ENCODE measurements around the gene KRTAP5-10. TPM values are rescaled to one million over a fixed set of nuclear protein-coding genes. Genes with fewer than 3 reads are reported as not detected.
"Not testable (repeated sequence)": the region's sequence is repeated elsewhere in the genome, so short reads cannot be mapped to it uniquely, and the experiment has no call there.

KRTAP5-10 gene
- not detected for total RNA-seq

DNA sequence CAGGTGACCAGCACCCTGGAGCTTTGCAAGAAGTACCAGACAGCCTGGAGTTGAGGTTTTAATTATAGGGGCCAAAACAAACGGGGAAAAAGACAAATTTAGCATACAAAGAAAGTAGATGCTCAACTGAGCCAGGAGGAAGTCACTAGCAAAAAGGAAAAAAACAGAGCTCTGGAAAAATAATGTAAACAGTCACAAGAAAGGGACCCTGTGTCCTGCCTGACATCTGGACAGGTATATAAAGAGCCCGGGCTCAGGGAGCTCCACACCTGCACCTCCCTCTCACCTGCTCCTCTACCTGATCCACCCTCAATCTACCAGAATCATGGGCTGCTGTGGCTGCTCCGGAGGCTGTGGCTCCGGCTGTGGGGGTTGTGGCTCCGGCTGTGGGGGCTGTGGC is at the start of gene KRTAP5-10:
Gene KRTAP5-10 (plus strand): TSS at position 301 of the 400 bp plus-strand sequence. CDS start 25 bp downstream, at position 326.
- Mint-ChIP-seq H3K27ac (no peak within 1 kb of the TSS), H3K36me3 (ENCODE audit: low read depth) (no peaks in the 10 kb centered on the region), H3K27me3 (peaks cover 39% of the 10 kb centered on the region), H3K4me1 (peaks cover 5% of the 10 kb centered on the region), H3K4me3 (no peak within 1 kb of the TSS), H3K9me3 (no peaks in the 10 kb centered on the region)
- no peak for ATAC-seq (replicated peaks)

DNA sequence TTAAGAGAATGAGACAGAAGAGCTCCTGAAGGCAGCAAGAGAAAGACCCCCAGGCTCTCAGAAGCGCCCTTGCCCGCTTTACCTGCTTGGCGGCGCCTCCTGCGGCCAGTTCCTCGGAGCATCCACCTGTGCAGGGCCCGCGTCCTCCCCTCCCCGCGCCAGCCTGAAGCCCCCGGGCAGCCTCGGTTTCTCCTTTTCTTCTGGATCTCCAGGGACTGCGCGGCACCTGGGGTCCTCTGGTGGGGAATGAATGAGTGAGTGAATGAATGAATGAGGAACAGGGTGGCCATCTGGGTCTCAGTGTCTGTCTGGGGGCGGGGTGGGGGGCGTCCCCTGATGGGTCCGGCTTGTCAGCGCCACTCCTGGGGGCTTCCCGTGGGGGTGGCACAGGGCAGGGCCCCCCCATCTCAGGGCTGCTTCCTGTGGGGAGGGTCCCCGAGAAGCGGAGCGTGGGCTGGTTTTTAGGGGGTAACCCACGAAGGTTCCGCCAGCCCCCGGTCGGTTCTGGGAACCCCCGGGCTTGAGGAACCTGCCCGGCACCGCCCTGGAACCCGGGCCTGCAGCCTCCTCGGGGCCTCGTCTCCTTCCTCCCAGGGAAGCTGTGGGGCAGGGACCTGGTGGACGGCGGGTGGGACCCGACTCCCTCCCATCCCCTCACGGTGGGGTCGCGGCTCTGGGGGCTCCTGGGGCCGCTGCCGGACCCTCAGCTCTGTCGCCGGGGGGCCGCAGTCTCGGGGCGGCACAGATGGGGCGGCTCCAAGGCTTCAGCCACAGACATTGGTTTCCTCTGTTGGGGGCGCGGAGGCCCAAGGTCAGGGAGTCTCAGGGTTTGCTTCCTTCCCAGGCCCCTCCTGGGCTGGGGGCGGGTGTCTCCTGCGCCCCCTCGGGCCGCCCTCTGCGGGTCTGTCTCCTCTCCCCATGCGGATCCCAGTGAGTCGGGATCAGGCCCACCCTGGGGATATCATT is 46.6 kb upstream of the KRTAP5-10 start:
- peaks cover 3% of the 10 kb centered on the region for H3K9me3 Mint-ChIP-seq
- H3K27ac Mint-ChIP-seq: no peak overlapping the region
- no peak overlapping the region for H3K4me3 Mint-ChIP-seq
- ATAC-seq (replicated peaks): no peak
- no peaks in the 10 kb centered on the region for H3K27me3 Mint-ChIP-seq
- no peaks in the 10 kb centered on the region for H3K4me1 Mint-ChIP-seq
- H3K36me3 Mint-ChIP-seq (ENCODE audit: low read depth): no peaks in the 10 kb centered on the region

DNA sequence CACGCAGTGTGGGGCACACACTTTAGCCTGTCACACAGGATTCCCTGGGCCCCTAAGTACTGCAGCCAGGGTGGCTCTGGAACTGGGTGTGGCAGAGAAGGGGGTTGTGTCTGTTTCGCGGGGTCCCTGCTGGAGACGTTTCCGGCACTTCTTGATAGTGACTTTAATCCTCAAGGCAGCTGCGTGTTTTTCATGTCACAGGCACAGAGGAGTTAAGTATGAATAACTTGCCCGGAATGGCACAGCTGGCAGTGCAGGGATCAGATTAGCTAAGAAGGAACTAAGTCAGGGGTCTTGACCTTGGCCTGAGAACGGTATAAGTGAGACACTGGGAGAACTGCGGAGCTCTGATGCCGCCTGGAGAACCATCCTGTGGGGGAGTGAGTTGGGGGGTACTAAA is 45.8 kb upstream of the KRTAP5-10 start:
- no peak for ATAC-seq (replicated peaks)
- Mint-ChIP-seq H3K27ac (no peak overlapping the region), H3K27me3 (no peaks in the 10 kb centered on the region), H3K36me3 (ENCODE audit: low read depth) (no peaks in the 10 kb centered on the region), H3K4me3 (no peak overlapping the region), H3K9me3 (peaks cover 3% of the 10 kb centered on the region), H3K4me1 (no peaks in the 10 kb centered on the region)

DNA sequence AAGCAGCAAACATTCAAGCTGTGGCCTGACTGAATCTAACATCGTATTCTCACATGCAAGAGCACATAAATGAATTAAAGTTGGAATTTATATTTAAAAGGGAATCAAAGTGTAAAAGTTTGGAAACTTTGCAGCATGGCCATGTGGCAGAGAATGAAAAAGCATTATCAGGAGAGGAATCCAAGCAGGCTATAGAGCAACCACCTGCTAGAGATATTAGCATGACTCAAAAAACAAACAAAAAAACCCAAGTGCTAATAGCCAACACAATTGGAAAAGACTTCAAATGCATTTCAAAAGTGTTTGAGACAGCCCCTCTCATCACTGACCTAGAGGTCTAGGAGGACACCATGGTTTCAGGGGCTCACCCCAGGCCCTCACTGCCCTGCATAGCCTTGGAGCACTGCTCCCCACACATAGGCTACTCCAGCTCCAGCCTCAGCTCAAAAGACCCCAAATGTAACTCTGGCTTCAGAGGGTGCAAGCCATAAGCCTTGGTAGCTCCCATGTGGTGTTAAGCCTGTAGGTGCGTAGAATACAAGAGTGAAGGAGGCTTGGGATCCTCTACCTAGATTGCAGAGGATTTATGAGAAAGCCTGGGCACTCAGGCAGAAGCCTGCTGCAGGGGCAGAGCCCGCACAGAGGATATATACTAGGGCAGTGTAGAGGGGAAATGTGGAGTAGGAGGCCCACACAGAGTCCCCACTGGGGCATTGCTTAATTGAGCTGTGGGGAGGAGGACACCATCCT is 40.0 kb upstream of the KRTAP5-10 start:
- Mint-ChIP-seq H3K4me1 (no peaks in the 10 kb centered on the region), H3K27ac (no peak overlapping the region), H3K4me3 (no peak overlapping the region), H3K9me3 (no peaks in the 10 kb centered on the region), H3K36me3 (ENCODE audit: low read depth) (no peaks in the 10 kb centered on the region), H3K27me3 (peaks cover 13% of the 10 kb centered on the region)
- no peak for ATAC-seq (replicated peaks)

GRCh38 chr11:71525938-71526495 is 39.3 kb upstream of the KRTAP5-10 start:
- Mint-ChIP-seq H3K4me3 (no peak overlapping the region), H3K9me3 (no peaks in the 10 kb centered on the region), H3K27ac (no peak overlapping the region), H3K4me1 (no peaks in the 10 kb centered on the region), H3K36me3 (ENCODE audit: low read depth) (no peaks in the 10 kb centered on the region), H3K27me3 (peaks cover 13% of the 10 kb centered on the region)
- ATAC-seq (replicated peaks): no peak

GRCh38 chr11:71526796-71527575 is 38.4 kb upstream of the KRTAP5-10 start, which contains the start of gene KRTAP5-7:
TSS of gene KRTAP5-7 (plus strand) at chr11:71527267. CDS start at chr11:71527301, 34 bp downstream.
- H3K36me3 Mint-ChIP-seq (ENCODE audit: low read depth); ATAC-seq (replicated peaks); H3K4me3 Mint-ChIP-seq; H3K27ac Mint-ChIP-seq; H3K4me1 Mint-ChIP-seq; H3K9me3 Mint-ChIP-seq: not testable (repeated sequence)
- H3K27me3 Mint-ChIP-seq: peaks cover 13% of the 10 kb centered on the region

DNA sequence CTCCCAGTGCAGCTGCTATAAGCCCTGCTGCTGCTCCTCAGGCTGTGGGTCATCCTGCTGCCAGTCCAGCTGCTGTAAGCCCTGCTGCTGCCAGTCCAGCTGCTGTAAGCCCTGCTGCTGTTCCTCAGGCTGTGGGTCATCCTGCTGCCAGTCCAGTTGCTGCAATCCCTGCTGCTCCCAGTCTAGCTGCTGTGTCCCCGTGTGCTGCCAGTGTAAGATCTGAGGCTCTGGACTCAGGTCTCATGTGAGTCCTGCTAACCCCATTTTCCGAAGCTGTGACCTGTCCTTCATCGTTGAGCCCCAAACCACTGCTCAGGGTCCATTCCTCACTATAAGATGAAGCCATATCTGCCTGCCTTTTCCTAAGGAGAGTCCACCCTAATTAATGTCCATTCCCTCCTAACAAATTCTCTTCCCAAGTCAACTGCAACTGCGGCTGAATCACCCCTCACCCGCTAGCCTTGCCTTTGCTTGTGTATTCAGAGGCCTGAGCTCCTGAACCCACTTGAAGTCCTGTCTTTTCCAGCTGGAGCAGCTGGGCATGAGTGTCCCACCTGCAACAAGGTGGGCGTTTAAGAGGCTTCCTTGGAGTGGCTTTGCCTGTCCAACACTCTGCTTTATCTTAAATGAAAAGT is 37.7 kb upstream of the KRTAP5-10 start:
- no peak overlapping the region for H3K4me3 Mint-ChIP-seq
- peaks cover 13% of the 10 kb centered on the region for H3K27me3 Mint-ChIP-seq
- no peaks in the 10 kb centered on the region for H3K4me1 Mint-ChIP-seq
- ATAC-seq (replicated peaks): no peak
- H3K36me3 Mint-ChIP-seq (ENCODE audit: low read depth): no peaks in the 10 kb centered on the region
- H3K9me3 Mint-ChIP-seq: no peaks in the 10 kb centered on the region
- no peak overlapping the region for H3K27ac Mint-ChIP-seq

DNA sequence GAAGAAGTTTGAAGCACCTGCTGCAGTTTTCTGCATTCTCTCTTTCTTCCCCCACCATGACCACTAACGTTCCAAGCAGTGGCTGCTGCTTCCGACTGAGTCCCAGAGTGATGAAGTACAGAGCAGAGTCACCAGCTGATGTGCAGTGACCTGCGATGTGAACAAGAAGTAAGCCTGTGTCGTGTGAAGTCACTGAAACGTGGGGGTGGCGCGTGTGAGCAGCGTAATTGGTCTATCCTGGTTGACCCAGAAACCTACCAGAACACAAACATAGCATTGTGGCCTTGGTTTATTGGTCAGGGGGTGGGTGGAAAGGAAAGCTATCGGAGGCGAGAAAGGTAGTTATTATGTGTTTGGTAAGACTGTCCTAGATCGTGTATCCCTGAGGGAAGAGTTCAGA is 34.8 kb upstream of the KRTAP5-10 start:
- no peaks in the 10 kb centered on the region for H3K36me3 Mint-ChIP-seq (ENCODE audit: low read depth)
- peaks cover 10% of the 10 kb centered on the region for H3K27me3 Mint-ChIP-seq
- H3K9me3 Mint-ChIP-seq: no peaks in the 10 kb centered on the region
- ATAC-seq (replicated peaks): peak; percentile 53
- H3K4me3 Mint-ChIP-seq: no peak overlapping the region
- H3K27ac Mint-ChIP-seq: no peak overlapping the region
- H3K4me1 Mint-ChIP-seq: no peaks in the 10 kb centered on the region

GRCh38 chr11:71532036-71532610 is 33.2 kb upstream of the KRTAP5-10 start:
- Mint-ChIP-seq H3K4me3 (no peak overlapping the region), H3K27ac (no peak overlapping the region), H3K27me3 (peaks cover 8% of the 10 kb centered on the region), H3K4me1 (no peaks in the 10 kb centered on the region), H3K9me3 (no peaks in the 10 kb centered on the region), H3K36me3 (ENCODE audit: low read depth) (no peaks in the 10 kb centered on the region)
- ATAC-seq (replicated peaks): no peak

GRCh38 chr11:71534711-71535608 is 30.4 kb upstream of the KRTAP5-10 start:
- ATAC-seq (replicated peaks); H3K9me3 Mint-ChIP-seq; H3K27ac Mint-ChIP-seq; H3K4me1 Mint-ChIP-seq; H3K4me3 Mint-ChIP-seq; H3K36me3 Mint-ChIP-seq (ENCODE audit: low read depth): not testable (repeated sequence)
- H3K27me3 Mint-ChIP-seq: peaks cover 17% of the 10 kb centered on the region

- Mint-ChIP-seq H3K9me3 (no peaks in the 10 kb centered on the region), H3K27ac (no peak overlapping the region), H3K36me3 (ENCODE audit: low read depth) (no peaks in the 10 kb centered on the region), H3K4me1 (no peaks in the 10 kb centered on the region), H3K27me3 (peaks cover 19% of the 10 kb centered on the region), H3K4me3 (no peak overlapping the region)
- ATAC-seq (replicated peaks): no peak
Observed at GRCh38 chr11:71535825-71536224, 29.5 kb upstream of the KRTAP5-10 start.

- H3K4me3 Mint-ChIP-seq: no peak overlapping the region
- H3K27ac Mint-ChIP-seq: no peak overlapping the region
- peaks cover 5% of the 10 kb centered on the region for H3K9me3 Mint-ChIP-seq
- H3K36me3 Mint-ChIP-seq (ENCODE audit: low read depth): no peaks in the 10 kb centered on the region
- no peak for ATAC-seq (replicated peaks)
- H3K4me1 Mint-ChIP-seq: peaks cover 5% of the 10 kb centered on the region
- peaks cover 32% of the 10 kb centered on the region for H3K27me3 Mint-ChIP-seq
Observed at GRCh38 chr11:71537537-71537936, 27.8 kb upstream of the KRTAP5-10 start.
